ENCODE data around the gene RC3H2. TPM values are rescaled to one million over a fixed set of nuclear protein-coding genes. Genes with fewer than 3 reads are reported as not detected.
"Not testable (repeated sequence)": the region's sequence is repeated elsewhere in the genome, so short reads cannot be mapped to it uniquely, and the experiment has no call there.

RC3H2 gene
- total RNA-seq, 1 donor from 2014 or later, result 71.7 TPM

GRCh38 chr9:122860319-122861142 is 44.6 kb downstream of the RC3H2 start:
- Mint-ChIP-seq H3K9me3 (ENCODE audit: unreplicated experiment) (peaks cover 1% of the 10 kb centered on the region), H3K27ac (ENCODE audit: unreplicated experiment) (no peak overlapping the region), H3K27me3 (ENCODE audit: unreplicated experiment) (no peaks in the 10 kb centered on the region), H3K4me1 (ENCODE audit: low read depth, unreplicated experiment) (no peaks in the 10 kb centered on the region), H3K4me3 (ENCODE audit: unreplicated experiment) (no peak overlapping the region), H3K36me3 (ENCODE audit: unreplicated experiment) (peaks cover 16% of the 10 kb centered on the region)
- no peak for DNase-seq
- TF ChIP-seq, protein P1, sequence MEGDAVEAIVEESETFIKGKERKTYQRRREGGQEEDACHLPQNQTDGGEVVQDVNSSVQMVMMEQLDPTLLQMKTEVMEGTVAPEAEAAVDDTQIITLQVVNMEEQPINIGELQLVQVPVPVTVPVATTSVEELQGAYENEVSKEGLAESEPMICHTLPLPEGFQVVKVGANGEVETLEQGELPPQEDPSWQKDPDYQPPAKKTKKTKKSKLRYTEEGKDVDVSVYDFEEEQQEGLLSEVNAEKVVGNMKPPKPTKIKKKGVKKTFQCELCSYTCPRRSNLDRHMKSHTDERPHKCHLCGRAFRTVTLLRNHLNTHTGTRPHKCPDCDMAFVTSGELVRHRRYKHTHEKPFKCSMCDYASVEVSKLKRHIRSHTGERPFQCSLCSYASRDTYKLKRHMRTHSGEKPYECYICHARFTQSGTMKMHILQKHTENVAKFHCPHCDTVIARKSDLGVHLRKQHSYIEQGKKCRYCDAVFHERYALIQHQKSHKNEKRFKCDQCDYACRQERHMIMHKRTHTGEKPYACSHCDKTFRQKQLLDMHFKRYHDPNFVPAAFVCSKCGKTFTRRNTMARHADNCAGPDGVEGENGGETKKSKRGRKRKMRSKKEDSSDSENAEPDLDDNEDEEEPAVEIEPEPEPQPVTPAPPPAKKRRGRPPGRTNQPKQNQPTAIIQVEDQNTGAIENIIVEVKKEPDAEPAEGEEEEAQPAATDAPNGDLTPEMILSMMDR (IDR thresholded peaks at IDR 0.05; ENCODE audit: partially characterized antibody, unreplicated experiment), result no peak

DNA sequence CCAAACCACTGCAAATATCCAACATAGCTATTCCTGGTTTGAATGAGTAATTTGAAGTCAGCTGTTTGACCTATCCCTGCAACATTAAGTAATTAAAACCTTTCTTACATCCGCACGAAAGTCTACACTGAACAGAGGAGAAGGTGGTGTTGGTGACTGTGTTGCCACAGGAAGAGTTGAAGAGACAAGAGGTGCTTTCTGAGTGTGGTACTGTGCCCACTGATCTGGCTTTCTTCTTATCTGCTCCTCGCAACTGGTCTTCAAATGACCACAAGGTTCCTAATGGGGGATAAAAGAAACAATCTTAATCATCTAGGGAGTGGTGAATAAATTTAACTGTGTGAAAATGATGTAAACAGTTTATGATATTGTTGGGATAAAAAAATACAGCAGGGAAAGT is 47.3 kb downstream of the RC3H2 start:
- H3K9me3 Mint-ChIP-seq (ENCODE audit: unreplicated experiment), result no peaks in the 10 kb centered on the region
- H3K4me3 Mint-ChIP-seq (ENCODE audit: unreplicated experiment), result no peak overlapping the region
- TF ChIP-seq, protein P1 (IDR thresholded peaks at IDR 0.05; ENCODE audit: partially characterized antibody, unreplicated experiment), result no peak
- peaks cover 29% of the 10 kb centered on the region for H3K36me3 Mint-ChIP-seq (ENCODE audit: unreplicated experiment)
- no peaks in the 10 kb centered on the region for H3K4me1 Mint-ChIP-seq (ENCODE audit: low read depth, unreplicated experiment)
- DNase-seq, result no peak
- H3K27ac Mint-ChIP-seq (ENCODE audit: unreplicated experiment), result no peak overlapping the region
- no peaks in the 10 kb centered on the region for H3K27me3 Mint-ChIP-seq (ENCODE audit: unreplicated experiment)

- not testable (repeated sequence) for DNase-seq; H3K9me3 Mint-ChIP-seq (ENCODE audit: unreplicated experiment); H3K27me3 Mint-ChIP-seq (ENCODE audit: unreplicated experiment); H3K27ac Mint-ChIP-seq (ENCODE audit: unreplicated experiment); H3K4me3 Mint-ChIP-seq (ENCODE audit: unreplicated experiment); H3K4me1 Mint-ChIP-seq (ENCODE audit: low read depth, unreplicated experiment)
- peaks cover 20% of the 10 kb centered on the region for H3K36me3 Mint-ChIP-seq (ENCODE audit: unreplicated experiment)
Measured at GRCh38 chr9:122852085-122852786, 52.9 kb downstream of the RC3H2 start.

GRCh38 chr9:122848256-122848943 is 56.8 kb downstream of the RC3H2 start:
- Mint-ChIP-seq H3K9me3 (ENCODE audit: unreplicated experiment) (peaks cover 3% of the 10 kb centered on the region), H3K27me3 (ENCODE audit: unreplicated experiment) (no peaks in the 10 kb centered on the region), H3K36me3 (ENCODE audit: unreplicated experiment) (peaks cover 10% of the 10 kb centered on the region), H3K27ac (ENCODE audit: unreplicated experiment) (no peak overlapping the region), H3K4me1 (ENCODE audit: low read depth, unreplicated experiment) (no peaks in the 10 kb centered on the region), H3K4me3 (ENCODE audit: unreplicated experiment) (no peak overlapping the region)
- TF ChIP-seq, protein P1 (IDR thresholded peaks at IDR 0.05; ENCODE audit: partially characterized antibody, unreplicated experiment), result no peak
- DNase-seq, result no peak

GRCh38 chr9:122846371-122846940 is 58.7 kb downstream of the RC3H2 start:
- Mint-ChIP-seq H3K27ac (ENCODE audit: unreplicated experiment) (no peak overlapping the region), H3K9me3 (ENCODE audit: unreplicated experiment) (peaks cover 3% of the 10 kb centered on the region), H3K27me3 (ENCODE audit: unreplicated experiment) (no peaks in the 10 kb centered on the region), H3K36me3 (ENCODE audit: unreplicated experiment) (peaks cover 10% of the 10 kb centered on the region), H3K4me1 (ENCODE audit: low read depth, unreplicated experiment) (no peaks in the 10 kb centered on the region), H3K4me3 (ENCODE audit: unreplicated experiment) (no peak overlapping the region)
- DNase-seq, result no peak
- TF ChIP-seq, protein P1 (IDR thresholded peaks at IDR 0.05; ENCODE audit: partially characterized antibody, unreplicated experiment), result no peak
